ENCODE measurements around the gene CWH43.

Gene CWH43

DNA sequence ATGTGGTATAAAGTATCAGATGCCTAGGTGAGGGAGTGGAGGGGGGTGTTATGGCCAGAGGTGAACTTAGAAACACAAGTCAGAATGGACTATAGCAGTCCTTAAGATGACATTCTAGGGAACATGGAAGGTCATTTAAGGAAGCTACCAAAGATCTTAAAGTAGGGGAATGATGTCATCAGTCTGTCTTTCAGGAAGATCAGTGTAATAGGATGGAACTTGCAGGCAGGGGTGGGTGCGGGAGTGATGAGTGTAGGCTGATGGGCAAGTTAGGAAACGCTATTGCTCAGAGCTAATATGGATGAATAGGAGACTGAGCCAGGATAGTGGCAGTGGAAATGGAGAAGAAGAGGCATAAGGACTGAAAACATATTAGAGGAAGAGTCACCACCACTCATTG lies 27.5 kb upstream of the CWH43 start:
- TF ChIP-seq, protein P1, sequence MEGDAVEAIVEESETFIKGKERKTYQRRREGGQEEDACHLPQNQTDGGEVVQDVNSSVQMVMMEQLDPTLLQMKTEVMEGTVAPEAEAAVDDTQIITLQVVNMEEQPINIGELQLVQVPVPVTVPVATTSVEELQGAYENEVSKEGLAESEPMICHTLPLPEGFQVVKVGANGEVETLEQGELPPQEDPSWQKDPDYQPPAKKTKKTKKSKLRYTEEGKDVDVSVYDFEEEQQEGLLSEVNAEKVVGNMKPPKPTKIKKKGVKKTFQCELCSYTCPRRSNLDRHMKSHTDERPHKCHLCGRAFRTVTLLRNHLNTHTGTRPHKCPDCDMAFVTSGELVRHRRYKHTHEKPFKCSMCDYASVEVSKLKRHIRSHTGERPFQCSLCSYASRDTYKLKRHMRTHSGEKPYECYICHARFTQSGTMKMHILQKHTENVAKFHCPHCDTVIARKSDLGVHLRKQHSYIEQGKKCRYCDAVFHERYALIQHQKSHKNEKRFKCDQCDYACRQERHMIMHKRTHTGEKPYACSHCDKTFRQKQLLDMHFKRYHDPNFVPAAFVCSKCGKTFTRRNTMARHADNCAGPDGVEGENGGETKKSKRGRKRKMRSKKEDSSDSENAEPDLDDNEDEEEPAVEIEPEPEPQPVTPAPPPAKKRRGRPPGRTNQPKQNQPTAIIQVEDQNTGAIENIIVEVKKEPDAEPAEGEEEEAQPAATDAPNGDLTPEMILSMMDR (IDR thresholded peaks at IDR 0.05; ENCODE audit: low read depth, low read length) = no peak
- H3K4me1 ChIP-seq = no peaks in the 10 kb centered on the region
- no peaks in the 10 kb centered on the region for H3K9me3 ChIP-seq
- no peak for DNase-seq
- no peaks in the 10 kb centered on the region for H3K27me3 ChIP-seq
- H3K36me3 ChIP-seq = no peaks in the 10 kb centered on the region
- no peak overlapping the region for H3K4me3 ChIP-seq (ENCODE audit: low read depth, low read length)

GRCh38 chr4:48960988-48961635 lies 25.0 kb upstream of the CWH43 start:
- no peaks in the 10 kb centered on the region for H3K36me3 ChIP-seq
- H3K4me3 ChIP-seq (ENCODE audit: low read depth, low read length) = no peak overlapping the region
- H3K27me3 ChIP-seq = no peaks in the 10 kb centered on the region
- H3K4me1 ChIP-seq = no peaks in the 10 kb centered on the region
- TF ChIP-seq, protein P1 (IDR thresholded peaks at IDR 0.05; ENCODE audit: low read depth, low read length) = no peak
- DNase-seq = no peak
- no peaks in the 10 kb centered on the region for H3K9me3 ChIP-seq

- no peak for DNase-seq
- Histone ChIP-seq H3K4me1 (no peaks in the 10 kb centered on the region), H3K4me3 (ENCODE audit: low read depth, low read length) (no peak overlapping the region), H3K9me3 (no peaks in the 10 kb centered on the region), H3K27me3 (no peaks in the 10 kb centered on the region), H3K36me3 (no peaks in the 10 kb centered on the region)
- TF ChIP-seq, protein P1 (IDR thresholded peaks at IDR 0.05; ENCODE audit: low read depth, low read length) = no peak
Measured at GRCh38 chr4:48962636-48963035, 23.4 kb upstream of the CWH43 start.

GRCh38 chr4:48963042-48963679 lies 22.9 kb upstream of the CWH43 start:
- Histone ChIP-seq H3K9me3 (no peaks in the 10 kb centered on the region), H3K27me3 (no peaks in the 10 kb centered on the region), H3K4me3 (ENCODE audit: low read depth, low read length) (no peak overlapping the region), H3K36me3 (no peaks in the 10 kb centered on the region), H3K4me1 (no peaks in the 10 kb centered on the region)
- TF ChIP-seq, protein P1 (IDR thresholded peaks at IDR 0.05; ENCODE audit: low read depth, low read length) = peak; percentile 100
- DNase-seq = peak; percentile 78

- DNase-seq = no peak
- H3K4me1 ChIP-seq = no peaks in the 10 kb centered on the region
- H3K9me3 ChIP-seq = no peaks in the 10 kb centered on the region
- H3K27me3 ChIP-seq = no peaks in the 10 kb centered on the region
- no peak overlapping the region for H3K4me3 ChIP-seq (ENCODE audit: low read depth, low read length)
- TF ChIP-seq, protein P1 (IDR thresholded peaks at IDR 0.05; ENCODE audit: low read depth, low read length) = no peak
- no peaks in the 10 kb centered on the region for H3K36me3 ChIP-seq
Measured at GRCh38 chr4:48967101-48967500, 19.0 kb upstream of the CWH43 start.

GRCh38 chr4:48967631-48968030 lies 18.4 kb upstream of the CWH43 start:
- Histone ChIP-seq H3K27me3 (no peaks in the 10 kb centered on the region), H3K36me3 (no peaks in the 10 kb centered on the region), H3K9me3 (no peaks in the 10 kb centered on the region), H3K4me1 (no peaks in the 10 kb centered on the region), H3K4me3 (ENCODE audit: low read depth, low read length) (no peak overlapping the region)
- TF ChIP-seq, protein P1 (IDR thresholded peaks at IDR 0.05; ENCODE audit: low read depth, low read length) = no peak
- no peak for DNase-seq
